NB4 (cell line): ENCODE data around the gene NGDN.

Experiments used
- CTCF ChIP-seq: IDR thresholded peaks from one replicate; pipeline ENCODE4 v1.5.1; 2012; ENCODE audit warnings: low read depth, low read length
- MAX ChIP-seq: IDR thresholded peaks from 2 replicates; pipeline ENCODE4 v1.6.1; 2011; ENCODE audit warnings: low read depth, low read length
- MYC ChIP-seq: IDR thresholded peaks from 2 replicates; pipeline ENCODE4 v1.6.1; 2011; ENCODE audit warnings: low read depth, low read length
- POLR2A ChIP-seq: IDR thresholded peaks from 2 replicates; pipeline ENCODE4 v1.6.1; 2011; ENCODE audit warnings: mild to moderate bottlenecking; ENCODE audit not compliant: insufficient read length; ENCODE audit errors: extremely low read depth

GRCh38 chr14:23432946-23433345 is 36.6 kb upstream of the NGDN start:
- TF ChIP-seq POLR2A: no peak
- TF ChIP-seq CTCF: no peak
- no peak for TF ChIP-seq MYC
- TF ChIP-seq MAX: no peak
